K562 (cell line): ENCODE results near the gene ABCA7. TPM values are rescaled to one million over a fixed set of nuclear protein-coding genes. Genes with fewer than 3 reads are reported as not detected.
A peak's percentile ranks its signal among the peaks of the same experiment; 100 is the strongest.

ENCODE experiments used
- CBX1 ChIP-seq: sonication (generic); IDR thresholded peaks from 2 replicates; pipeline ENCODE4 v1.6.1; 2016; ENCODE audit warnings: antibody characterized with exemption, low read depth, mild to moderate bottlenecking
- DIDO1 ChIP-seq: fragments of 450-650 bp; IDR thresholded peaks from 2 replicates; pipeline ENCODE4 v1.6.1; 2016; ENCODE audit warnings: low read depth, missing biosample characterization, missing genetic modification characterization
- DPF2 ChIP-seq: fragments of 450-650 bp; IDR thresholded peaks from 2 replicates; pipeline ENCODE4 v1.6.1; 2016
- ELF4 ChIP-seq: fragments of 450-650 bp; formaldehyde crosslinking; IDR thresholded peaks from 2 replicates; pipeline ENCODE4 v1.4.0; 2022; ENCODE audit warnings: missing genetic modification characterization
- ERF ChIP-seq: fragments of 450-650 bp; formaldehyde crosslinking; IDR thresholded peaks from 2 replicates; pipeline ENCODE4 v1.4.0; 2020; ENCODE audit warnings: mild to moderate bottlenecking, mixed read lengths
- ETV1 ChIP-seq: fragments of 450-650 bp; conservative IDR thresholded peaks from 2 replicates; pipeline ENCODE4 v1.6.1; 2016; ENCODE audit warnings: missing genetic modification characterization, control low read depth, low read depth, missing compliant biosample characterization
- HDAC1 ChIP-seq, 2 experiments: fragments of 450-650 bp; IDR thresholded peaks; 2 replicates each; pipeline ENCODE4 v1.6.1; 2016 to 2017; ENCODE audit warnings: inconsistent platforms in 1 of 2, mild to moderate bottlenecking in 1 of 2, moderate library complexity in 1 of 2
- HNRNPH1 ChIP-seq: fragments of 200-400 bp; formaldehyde crosslinking; optimal IDR thresholded peaks from 2 replicates; pipeline ENCODE3; 2017; ENCODE audit warnings: low read depth, mild to moderate bottlenecking, low read length, moderate library complexity
- NEUROD1 ChIP-seq: fragments of 150-350 bp; IDR thresholded peaks from 2 replicates; pipeline ENCODE4 v1.6.1; 2014; ENCODE audit warnings: borderline replicate concordance, low read length, low read depth; ENCODE audit not compliant: partially characterized antibody
- NFYB ChIP-seq: IDR thresholded peaks from 2 replicates; pipeline ENCODE4 v1.6.1; 2011; ENCODE audit warnings: mild to moderate bottlenecking, moderate library complexity; ENCODE audit not compliant: insufficient read length; ENCODE audit errors: extremely low read depth
- POLR2G ChIP-seq: fragments of 200-400 bp; formaldehyde crosslinking; IDR thresholded peaks from 2 replicates; pipeline ENCODE4 v1.6.1; 2017; ENCODE audit warnings: low read depth, mild to moderate bottlenecking, antibody characterized with exemption, low read length, moderate library complexity
- PYGO2 ChIP-seq: fragments of 450-650 bp; IDR thresholded peaks from 2 replicates; pipeline ENCODE4 v1.6.1; 2016; ENCODE audit warnings: mild to moderate bottlenecking, missing genetic modification characterization, moderate library complexity, missing compliant biosample characterization
- RB1 ChIP-seq: fragments of 450-650 bp; IDR thresholded peaks from 2 replicates; pipeline ENCODE4 v1.6.1; 2017; ENCODE audit warnings: low read depth, mild to moderate bottlenecking
- RHOXF2B ChIP-seq: fragments of 250-450 bp; sonication (Bioruptor Pico); conservative IDR thresholded peaks from 2 replicates; pipeline ENCODE4 v1.5.1; 2021
- SMARCC2 ChIP-seq: fragments of 450-650 bp; IDR thresholded peaks from 2 replicates; pipeline ENCODE4 v1.6.1; 2017; ENCODE audit warnings: antibody characterized with exemption, moderate library complexity, mild to moderate bottlenecking, low read depth
- TBP ChIP-seq: optimal IDR thresholded peaks from 2 replicates; pipeline ENCODE3; 2011; ENCODE audit warnings: low read depth, low read length, improper control_type of control experiment
- ZBTB7A ChIP-seq: IDR thresholded peaks from 2 replicates; pipeline ENCODE4 v1.6.1; 2011; ENCODE audit warnings: low read depth, mild to moderate bottlenecking, low read length, moderate library complexity, borderline replicate concordance; ENCODE audit not compliant: control insufficient read depth
- polyA plus RNA-seq, 8 experiments: library from polyadenylated mRNA; depleted of rRNA in 4 of 8; stranded (reverse) in 5 of 8; unstranded in 3 of 8; fragments of >200 nt; fragmentation: Nextera tagmentation in 2 of 8; fragmentation: Illumina TruSeq in 1 of 8; extraction: Ambion mirVana in 2 of 8; extraction: Trizol in 1 of 8; gene quantifications; 2 replicates each; pipeline versions ENCODE4 v1.2.1 to v1.2.3, GENCODE V29; 2011 to 2014; ENCODE audit warnings: inconsistent platforms in 1 of 8, missing spikeins in 1 of 8
- total RNA-seq, 7 experiments: library from RNA; depleted of rRNA in 6 of 7; stranded (reverse); fragments of >200 nt in 6 of 7; fragmentation: Illumina TruSeq in 2 of 7; extraction: Trizol in 2 of 7; gene quantifications; 2 replicates each; pipeline versions ENCODE4 v1.2.1 to v1.2.3, GENCODE V29; 2011 to 2021; ENCODE audit warnings: low replicate concordance in 1 of 7
- TF ChIP-seq, protein P1 (sequence below): sonication (generic); formaldehyde crosslinking; IDR thresholded peaks from 2 replicates; pipeline ENCODE4 v1.8.0; 2022; ENCODE audit warnings: mild to moderate bottlenecking, missing genetic modification reagents
- TF ChIP-seq, protein P2 (sequence below): fragments of 250-450 bp; sonication (Bioruptor Pico); IDR thresholded peaks from 2 replicates; pipeline ENCODE4 v1.4.0; 2020; ENCODE audit warnings: borderline replicate concordance
- TF ChIP-seq, protein P3 (sequence below): fragments of 250-450 bp; sonication (Bioruptor Pico); IDR thresholded peaks from 2 replicates; pipeline ENCODE4 v1.8.0; 2021; ENCODE audit warnings: moderate library complexity, mild to moderate bottlenecking, inconsistent platforms

Gene ABCA7
- total and polyA plus RNA-seq, 9 of the 15 experiments (the other 6 are each of a cell fraction or from before 2014, with no cell fraction given): 2.3 to 96.1 (median 31.2) TPM

DNA sequence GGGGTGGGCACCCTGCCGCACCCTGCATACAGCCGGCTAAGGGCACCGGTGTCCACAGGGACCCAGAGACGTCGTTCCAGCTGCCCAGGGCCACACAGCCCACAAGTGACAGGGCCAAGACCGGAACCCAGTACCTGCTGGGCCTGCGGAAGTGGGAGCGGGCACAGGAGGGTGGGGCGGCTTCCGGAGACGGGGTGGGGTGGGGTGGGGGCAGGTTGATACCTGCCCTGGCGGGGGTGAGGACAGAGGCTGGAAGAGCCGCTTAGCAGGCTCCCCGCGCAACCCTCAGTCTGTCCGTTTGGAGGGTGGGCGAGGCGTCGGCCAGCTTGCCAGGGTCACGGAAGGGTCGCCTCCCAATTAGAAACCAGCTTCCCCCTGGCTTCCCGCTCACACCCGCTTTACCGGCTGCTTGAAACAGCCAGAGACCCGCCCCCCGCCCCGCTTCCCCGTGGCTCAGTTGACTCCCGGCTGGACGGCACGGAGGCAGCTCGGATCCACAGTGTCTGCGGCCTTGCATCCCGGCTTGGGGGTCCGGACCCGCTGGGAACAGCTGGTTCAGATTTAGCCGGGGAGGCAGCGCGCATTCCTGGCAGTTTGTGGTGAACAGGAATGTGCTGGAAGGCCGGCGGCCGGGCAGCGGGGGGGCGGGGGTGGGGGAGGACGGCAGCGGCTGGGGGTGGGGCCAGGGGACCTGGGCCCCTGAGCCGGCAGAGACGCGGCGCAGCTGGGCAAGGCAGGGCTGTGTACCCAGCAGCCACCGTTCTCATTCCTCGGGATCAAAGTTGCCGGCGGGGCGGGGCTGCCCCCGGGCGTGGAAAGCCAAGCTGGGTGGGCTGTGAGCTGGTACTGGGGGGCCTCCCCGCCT, 11.6 kb upstream of the ABCA7 start (continued):
- TF ChIP-seq, protein P1, sequence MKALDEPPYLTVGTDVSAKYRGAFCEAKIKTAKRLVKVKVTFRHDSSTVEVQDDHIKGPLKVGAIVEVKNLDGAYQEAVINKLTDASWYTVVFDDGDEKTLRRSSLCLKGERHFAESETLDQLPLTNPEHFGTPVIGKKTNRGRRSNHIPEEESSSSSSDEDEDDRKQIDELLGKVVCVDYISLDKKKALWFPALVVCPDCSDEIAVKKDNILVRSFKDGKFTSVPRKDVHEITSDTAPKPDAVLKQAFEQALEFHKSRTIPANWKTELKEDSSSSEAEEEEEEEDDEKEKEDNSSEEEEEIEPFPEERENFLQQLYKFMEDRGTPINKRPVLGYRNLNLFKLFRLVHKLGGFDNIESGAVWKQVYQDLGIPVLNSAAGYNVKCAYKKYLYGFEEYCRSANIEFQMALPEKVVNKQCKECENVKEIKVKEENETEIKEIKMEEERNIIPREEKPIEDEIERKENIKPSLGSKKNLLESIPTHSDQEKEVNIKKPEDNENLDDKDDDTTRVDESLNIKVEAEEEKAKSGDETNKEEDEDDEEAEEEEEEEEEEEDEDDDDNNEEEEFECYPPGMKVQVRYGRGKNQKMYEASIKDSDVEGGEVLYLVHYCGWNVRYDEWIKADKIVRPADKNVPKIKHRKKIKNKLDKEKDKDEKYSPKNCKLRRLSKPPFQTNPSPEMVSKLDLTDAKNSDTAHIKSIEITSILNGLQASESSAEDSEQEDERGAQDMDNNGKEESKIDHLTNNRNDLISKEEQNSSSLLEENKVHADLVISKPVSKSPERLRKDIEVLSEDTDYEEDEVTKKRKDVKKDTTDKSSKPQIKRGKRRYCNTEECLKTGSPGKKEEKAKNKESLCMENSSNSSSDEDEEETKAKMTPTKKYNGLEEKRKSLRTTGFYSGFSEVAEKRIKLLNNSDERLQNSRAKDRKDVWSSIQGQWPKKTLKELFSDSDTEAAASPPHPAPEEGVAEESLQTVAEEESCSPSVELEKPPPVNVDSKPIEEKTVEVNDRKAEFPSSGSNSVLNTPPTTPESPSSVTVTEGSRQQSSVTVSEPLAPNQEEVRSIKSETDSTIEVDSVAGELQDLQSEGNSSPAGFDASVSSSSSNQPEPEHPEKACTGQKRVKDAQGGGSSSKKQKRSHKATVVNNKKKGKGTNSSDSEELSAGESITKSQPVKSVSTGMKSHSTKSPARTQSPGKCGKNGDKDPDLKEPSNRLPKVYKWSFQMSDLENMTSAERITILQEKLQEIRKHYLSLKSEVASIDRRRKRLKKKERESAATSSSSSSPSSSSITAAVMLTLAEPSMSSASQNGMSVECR (CRISPR knock-in tag): peak; percentile 35; the same call in 1 of the 2 replicates
- TF ChIP-seq ELF4 (CRISPR knock-in tag): 0 out of 2 replicates have a peak, but pooled peaks have one; percentile 41
- TF ChIP-seq RHOXF2B: no peak
- peak; percentile 65 for TF ChIP-seq POLR2G
- peak; percentile 50; the same call in 1 of the 2 replicates for TF ChIP-seq ETV1 (tag)
- peak; percentile 27; the same call in 1 of the 2 replicates for TF ChIP-seq DPF2
- peak in 1 of 2 experiments; percentile 51; a peak in 1 of 4 replicates for TF ChIP-seq HDAC1 (IDR thresholded peaks at IDR 0.05)
- TF ChIP-seq ERF: no peak
- TF ChIP-seq CBX1: peak; percentile 78
- peak; percentile 69 for TF ChIP-seq ZBTB7A
- TF ChIP-seq SMARCC2: no peak
- TF ChIP-seq NEUROD1: no peak
- no peak for TF ChIP-seq DIDO1 (tag)
- TF ChIP-seq, protein P2, sequence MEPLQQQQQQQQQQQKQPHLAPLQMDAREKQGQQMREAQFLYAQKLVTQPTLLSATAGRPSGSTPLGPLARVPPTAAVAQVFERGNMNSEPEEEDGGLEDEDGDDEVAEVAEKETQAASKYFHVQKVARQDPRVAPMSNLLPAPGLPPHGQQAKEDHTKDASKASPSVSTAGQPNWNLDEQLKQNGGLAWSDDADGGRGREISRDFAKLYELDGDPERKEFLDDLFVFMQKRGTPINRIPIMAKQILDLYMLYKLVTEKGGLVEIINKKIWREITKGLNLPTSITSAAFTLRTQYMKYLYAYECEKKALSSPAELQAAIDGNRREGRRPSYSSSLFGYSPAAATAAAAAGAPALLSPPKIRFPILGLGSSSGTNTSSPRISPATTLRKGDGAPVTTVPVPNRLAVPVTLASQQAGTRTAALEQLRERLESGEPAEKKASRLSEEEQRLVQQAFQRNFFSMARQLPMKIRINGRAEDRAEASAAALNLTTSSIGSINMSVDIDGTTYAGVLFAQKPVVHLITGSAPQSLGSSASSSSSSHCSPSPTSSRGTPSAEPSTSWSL: no peak
- TF ChIP-seq, protein P3, sequence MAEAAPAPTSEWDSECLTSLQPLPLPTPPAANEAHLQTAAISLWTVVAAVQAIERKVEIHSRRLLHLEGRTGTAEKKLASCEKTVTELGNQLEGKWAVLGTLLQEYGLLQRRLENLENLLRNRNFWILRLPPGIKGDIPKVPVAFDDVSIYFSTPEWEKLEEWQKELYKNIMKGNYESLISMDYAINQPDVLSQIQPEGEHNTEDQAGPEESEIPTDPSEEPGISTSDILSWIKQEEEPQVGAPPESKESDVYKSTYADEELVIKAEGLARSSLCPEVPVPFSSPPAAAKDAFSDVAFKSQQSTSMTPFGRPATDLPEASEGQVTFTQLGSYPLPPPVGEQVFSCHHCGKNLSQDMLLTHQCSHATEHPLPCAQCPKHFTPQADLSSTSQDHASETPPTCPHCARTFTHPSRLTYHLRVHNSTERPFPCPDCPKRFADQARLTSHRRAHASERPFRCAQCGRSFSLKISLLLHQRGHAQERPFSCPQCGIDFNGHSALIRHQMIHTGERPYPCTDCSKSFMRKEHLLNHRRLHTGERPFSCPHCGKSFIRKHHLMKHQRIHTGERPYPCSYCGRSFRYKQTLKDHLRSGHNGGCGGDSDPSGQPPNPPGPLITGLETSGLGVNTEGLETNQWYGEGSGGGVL (CRISPR knock-in tag): no peak
- no peak for TF ChIP-seq TBP
- peak; percentile 48; the same call in 1 of the 2 replicates for TF ChIP-seq RB1
- no peak for TF ChIP-seq HNRNPH1
- no peak for TF ChIP-seq PYGO2
- no peak for TF ChIP-seq NFYB
